ENCODE results near the gene GKN2. TPM values are rescaled to one million over a fixed set of nuclear protein-coding genes. Genes with fewer than 3 reads are reported as not detected.

The GKN2 gene
- total RNA-seq, result not detected in 2 replicates

- no peak for DNase-seq (ENCODE audit: low read depth in 2 of 2)
Measured at GRCh38 chr2:68952887-68953521, at the start of gene GKN2. TSS of gene GKN2 (minus strand) at chr2:68952893. CDS start at chr2:68952861, 32 bp downstream.

DNA sequence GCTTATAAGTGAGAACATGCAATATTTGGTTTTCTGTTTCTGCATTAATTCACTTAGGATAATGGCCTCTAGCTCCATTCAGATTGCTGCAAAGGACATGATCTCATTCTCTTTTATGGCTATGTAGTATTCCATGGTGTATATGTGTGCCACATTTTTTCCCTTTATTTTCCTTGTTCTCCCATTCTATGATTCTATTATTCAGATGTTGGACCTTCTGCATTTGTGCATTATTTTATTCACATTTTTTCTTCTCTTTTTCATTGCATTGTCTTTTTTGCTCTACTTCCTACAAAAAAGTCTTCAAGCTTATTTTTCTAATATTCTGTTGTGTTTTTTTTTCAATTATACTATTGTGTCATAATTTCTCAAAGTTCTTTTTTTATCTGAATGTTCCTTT, 49.2 kb upstream of the GKN2 start:
- no peak for DNase-seq (ENCODE audit: low read depth in 2 of 2)

- no peak for DNase-seq (ENCODE audit: low read depth in 2 of 2)
Measured at GRCh38 chr2:68997401-68997800, 44.7 kb upstream of the GKN2 start.

GRCh38 chr2:68995916-68996315, 43.2 kb upstream of the GKN2 start:
- no peak for DNase-seq (ENCODE audit: low read depth in 2 of 2)

GRCh38 chr2:68994864-68995263, 42.2 kb upstream of the GKN2 start:
- no peak for DNase-seq (ENCODE audit: low read depth in 2 of 2)

DNA sequence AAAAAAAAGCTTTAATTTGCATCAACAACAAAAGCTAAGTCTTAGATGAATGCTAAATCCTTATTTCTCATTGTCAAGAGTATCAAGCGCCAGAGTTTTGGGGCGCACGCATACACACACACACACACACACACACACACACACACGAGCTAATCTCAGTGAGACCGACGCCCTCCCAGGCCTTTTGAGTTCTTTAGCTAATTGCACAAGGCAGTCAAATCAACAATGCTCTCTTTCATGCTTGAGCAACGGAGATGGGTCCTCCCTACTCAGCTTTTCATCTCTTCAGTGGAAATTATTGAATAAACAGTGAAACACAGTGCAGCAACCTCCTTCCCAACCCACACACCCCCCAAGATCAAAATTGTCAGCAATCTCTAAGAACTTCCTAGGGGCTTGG, 41.0 kb upstream of the GKN2 start:
- DNase-seq (ENCODE audit: low read depth in 2 of 2), result no peak

DNA sequence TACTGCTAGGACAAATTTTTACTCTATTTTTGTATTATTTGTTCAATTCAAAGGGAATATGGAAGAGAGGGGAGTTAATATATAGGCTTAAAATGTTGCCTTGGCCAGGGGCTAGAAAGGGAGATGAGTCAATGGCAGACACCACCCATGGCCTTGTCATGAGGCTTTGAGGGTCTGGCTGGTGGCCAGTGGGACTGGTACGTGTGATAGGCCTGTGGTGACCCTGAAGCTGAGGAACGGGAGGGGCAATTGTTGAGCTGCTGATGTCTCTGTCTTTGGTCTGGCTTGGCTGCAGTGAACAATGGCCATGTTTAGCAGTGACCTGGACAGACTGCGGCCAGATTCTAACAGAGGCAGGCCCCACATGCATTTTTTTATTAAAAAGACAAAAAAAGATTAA, 40.2 kb upstream of the GKN2 start:
- DNase-seq (ENCODE audit: low read depth in 2 of 2), result no peak

DNA sequence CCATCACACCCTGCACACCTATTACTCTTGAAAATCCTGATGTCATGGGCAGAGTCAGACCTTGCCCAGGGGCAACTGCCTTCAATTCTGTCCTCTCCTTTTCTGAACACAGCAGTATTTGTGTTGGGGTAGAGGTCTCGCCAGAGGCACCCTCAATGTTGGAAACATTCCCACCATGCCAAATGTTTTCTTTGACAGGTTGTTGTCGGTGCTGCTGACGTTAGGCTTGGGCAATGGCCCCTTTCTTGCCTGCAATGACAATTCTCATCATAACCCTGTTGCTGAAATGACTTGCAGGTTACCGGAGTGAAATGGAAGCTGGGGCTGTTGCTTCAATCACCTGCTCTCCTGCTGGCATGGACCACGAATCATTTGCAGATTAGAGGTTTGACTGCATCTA, 39.6 kb upstream of the GKN2 start:
- no peak for DNase-seq (ENCODE audit: low read depth in 2 of 2)

GRCh38 chr2:68989035-68989434, 36.3 kb upstream of the GKN2 start:
- DNase-seq (ENCODE audit: low read depth in 2 of 2), result no peak

DNA sequence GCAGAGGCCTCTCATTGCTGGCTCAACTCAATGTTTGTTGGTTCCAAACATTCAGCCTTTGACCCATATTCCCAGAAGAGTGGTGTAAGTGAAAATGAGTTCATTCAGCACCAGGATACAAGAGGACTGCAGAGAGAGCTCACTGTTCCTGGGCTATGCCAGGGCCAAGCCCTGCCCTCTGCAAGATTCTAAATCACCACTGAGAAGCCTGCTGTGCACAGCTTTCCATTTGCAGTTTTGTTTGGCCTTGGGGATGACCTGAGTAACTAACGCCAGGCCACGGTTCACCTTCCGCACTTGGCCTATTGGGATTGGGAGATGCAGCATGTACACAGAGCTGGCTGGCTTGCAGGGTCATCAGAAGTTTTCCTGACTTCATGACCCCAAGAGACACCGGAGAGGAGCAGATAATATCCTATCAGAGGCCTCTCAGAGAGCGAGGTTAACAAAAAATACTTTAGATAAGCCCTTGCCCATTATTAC, 34.4 kb upstream of the GKN2 start:
- no peak for DNase-seq (ENCODE audit: low read depth in 2 of 2)

DNA sequence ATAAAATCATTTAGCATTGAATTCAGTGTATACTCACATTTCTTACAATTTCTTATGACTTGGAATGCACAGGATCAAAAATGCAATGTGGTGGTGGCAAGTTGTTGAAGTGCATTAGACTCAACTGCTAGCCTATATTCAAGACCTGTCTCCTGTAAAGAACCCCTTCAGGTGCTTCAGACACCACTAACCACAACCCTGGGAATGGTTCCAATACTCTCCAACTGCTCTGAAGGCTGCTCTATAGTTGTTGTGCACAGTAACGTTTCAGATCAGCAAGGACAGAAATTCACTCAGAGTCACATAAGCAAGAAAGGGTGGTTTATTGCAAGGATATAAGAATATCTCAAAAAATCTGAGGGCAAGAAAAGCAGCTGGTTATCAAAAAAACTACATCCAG, 28.3 kb upstream of the GKN2 start:
- DNase-seq (ENCODE audit: low read depth in 2 of 2), result no peak

GRCh38 chr2:68978098-68978497, 25.4 kb upstream of the GKN2 start:
- DNase-seq (ENCODE audit: low read depth in 2 of 2), result no peak

- DNase-seq (ENCODE audit: low read depth in 2 of 2), result no peak
Measured at GRCh38 chr2:68977453-68977852, 24.8 kb upstream of the GKN2 start.

- no peak for DNase-seq (ENCODE audit: low read depth in 2 of 2)
Measured at GRCh38 chr2:68975844-68976243, 23.2 kb upstream of the GKN2 start.

DNA sequence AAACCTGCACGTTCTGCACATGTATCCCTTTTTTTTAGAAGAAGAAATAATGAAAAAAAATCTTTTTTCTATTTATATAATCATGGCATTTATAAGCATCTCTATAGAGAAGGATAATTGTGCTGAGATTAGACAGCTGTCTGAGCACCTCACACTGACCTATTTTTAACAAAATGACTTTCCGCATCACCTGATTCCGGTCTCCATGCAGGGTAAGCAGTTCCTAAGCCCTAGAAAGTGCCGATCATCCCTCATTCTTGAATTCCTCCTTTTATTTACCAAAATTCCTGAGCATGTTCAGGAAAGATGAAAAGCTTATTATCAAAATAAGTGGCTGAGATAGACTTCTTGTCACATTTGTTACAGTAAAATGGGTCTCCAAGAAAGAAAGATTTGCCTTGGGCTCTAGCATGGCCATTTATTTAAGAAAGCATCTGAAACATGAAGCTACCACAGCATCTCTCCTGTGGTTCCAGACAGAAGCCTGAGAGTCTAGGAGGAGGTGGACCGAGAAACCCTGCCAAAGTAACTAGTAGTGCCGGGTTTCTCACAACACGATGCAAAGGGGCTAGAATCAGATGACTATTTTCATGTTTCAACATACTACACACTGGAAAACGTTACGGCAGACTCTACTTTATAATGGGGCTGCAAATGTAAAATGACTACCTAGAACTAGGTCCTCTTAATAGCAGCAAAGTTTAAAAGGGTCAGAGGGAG, 22.4 kb upstream of the GKN2 start:
- no peak for DNase-seq (ENCODE audit: low read depth in 2 of 2)

DNA sequence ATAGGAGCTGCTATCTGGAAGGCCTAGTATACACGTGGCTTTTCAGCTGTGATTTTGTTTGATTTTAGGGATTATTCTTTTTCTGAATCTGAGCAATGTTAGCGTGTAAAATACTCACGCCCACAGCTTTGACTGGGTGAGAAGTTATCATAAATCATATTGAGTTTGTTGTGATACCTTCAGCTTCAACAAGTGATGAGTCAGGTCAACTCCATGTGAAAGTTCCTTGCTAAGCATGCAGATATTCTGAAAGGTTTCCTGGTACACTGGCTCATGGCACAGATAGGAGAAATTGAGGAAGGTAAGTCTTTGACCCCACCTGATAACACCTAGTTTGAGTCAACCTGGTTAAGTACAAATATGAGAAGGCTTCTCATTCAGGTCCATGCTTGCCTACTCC, 21.6 kb upstream of the GKN2 start, which contains the start of gene GKN1:
TSS of gene GKN1 (plus strand) at position 386 of the 400 bp plus-strand sequence. CDS start 42 bp downstream, outside the sequence.
- DNase-seq (ENCODE audit: low read depth in 2 of 2), result no peak

DNA sequence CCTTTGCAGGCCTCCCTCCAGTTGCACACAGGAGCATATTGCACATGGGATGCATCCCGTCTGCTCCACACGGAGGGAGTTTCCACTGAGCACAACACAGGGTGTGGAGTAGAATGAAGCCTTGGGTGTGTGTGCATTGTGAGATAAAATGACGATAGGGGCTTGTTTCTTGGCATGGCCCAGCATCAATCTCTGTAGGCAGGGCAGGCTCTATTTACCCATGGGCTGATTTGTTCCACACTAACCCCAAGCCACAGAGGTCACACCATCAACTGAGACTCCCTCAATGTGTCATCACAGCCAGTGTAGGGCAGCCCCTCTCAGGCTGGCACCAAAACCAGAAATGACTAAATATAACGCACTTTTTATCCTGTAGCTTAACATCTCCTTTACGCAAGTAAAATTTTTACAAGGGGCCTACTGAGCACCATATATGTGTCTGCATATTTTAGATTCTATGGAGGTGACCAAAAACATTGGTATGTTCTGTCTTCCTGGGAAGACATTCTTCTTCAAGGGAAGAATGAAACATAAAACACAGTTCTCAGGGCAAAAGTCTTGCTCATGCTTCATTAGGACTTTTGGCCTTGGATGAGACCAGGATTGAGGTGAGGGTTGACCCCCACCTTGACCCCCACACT, 19.0 kb upstream of the GKN2 start:
- DNase-seq (ENCODE audit: low read depth in 2 of 2), result peak in 1 of 2 donors; percentile 31

DNA sequence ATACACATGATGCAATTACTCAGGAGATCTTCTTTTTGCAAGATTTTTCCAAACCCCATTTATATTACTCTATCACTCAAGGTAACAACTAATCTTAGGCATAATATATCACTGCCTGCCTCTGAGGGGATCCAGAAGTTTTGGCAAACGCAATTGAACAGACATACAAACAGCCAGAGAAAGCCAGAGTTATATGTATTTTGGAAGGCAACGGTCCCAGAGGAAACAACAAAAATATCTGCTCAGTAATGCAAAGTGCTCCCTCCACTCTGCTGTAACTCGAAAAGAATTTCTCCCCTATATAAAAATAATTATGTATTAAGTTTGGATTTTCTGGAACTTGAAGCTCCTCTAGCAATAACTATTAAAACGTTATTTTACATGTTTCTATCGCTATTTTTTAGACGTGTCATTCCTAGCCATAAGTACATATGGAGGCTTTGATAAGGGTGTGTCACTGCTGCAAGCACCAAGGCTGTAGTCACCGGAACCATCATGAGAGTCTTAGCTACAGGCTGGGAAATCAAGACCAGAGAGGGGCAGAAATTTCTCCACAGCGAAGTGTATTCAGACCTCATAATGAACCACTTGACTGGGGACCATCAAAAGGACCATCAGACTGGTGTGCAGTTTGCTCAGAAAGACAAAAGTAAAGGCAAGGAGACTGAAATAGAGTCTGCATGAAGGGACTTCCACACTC, 18.0 kb upstream of the GKN2 start:
- DNase-seq (ENCODE audit: low read depth in 2 of 2), result no peak

- no peak for DNase-seq (ENCODE audit: low read depth in 2 of 2)
Measured at GRCh38 chr2:68969736-68970490, 17.2 kb upstream of the GKN2 start.

- DNase-seq (ENCODE audit: low read depth in 2 of 2), result no peak
Measured at GRCh38 chr2:68968221-68968620, 15.5 kb upstream of the GKN2 start.

GRCh38 chr2:68964282-68964681, 11.6 kb upstream of the GKN2 start:
- no peak for DNase-seq (ENCODE audit: low read depth in 2 of 2)
